NCI-H1694 (cell line): ENCODE measurements around the gene TGFBR3L.
"Not testable (repeated sequence)": the region's sequence is repeated elsewhere in the genome, so short reads cannot be mapped to it uniquely, and the experiment has no call there.

ENCODE experiments used
- DNase-seq: peaks from one replicate; lab custom pipeline; 2025; lab: John Stamatoyannopoulos, UW

Gene TGFBR3L

GRCh38 chr19:7928334-7928706, 13.7 kb downstream of the TGFBR3L start:
- no peak for DNase-seq

DNA sequence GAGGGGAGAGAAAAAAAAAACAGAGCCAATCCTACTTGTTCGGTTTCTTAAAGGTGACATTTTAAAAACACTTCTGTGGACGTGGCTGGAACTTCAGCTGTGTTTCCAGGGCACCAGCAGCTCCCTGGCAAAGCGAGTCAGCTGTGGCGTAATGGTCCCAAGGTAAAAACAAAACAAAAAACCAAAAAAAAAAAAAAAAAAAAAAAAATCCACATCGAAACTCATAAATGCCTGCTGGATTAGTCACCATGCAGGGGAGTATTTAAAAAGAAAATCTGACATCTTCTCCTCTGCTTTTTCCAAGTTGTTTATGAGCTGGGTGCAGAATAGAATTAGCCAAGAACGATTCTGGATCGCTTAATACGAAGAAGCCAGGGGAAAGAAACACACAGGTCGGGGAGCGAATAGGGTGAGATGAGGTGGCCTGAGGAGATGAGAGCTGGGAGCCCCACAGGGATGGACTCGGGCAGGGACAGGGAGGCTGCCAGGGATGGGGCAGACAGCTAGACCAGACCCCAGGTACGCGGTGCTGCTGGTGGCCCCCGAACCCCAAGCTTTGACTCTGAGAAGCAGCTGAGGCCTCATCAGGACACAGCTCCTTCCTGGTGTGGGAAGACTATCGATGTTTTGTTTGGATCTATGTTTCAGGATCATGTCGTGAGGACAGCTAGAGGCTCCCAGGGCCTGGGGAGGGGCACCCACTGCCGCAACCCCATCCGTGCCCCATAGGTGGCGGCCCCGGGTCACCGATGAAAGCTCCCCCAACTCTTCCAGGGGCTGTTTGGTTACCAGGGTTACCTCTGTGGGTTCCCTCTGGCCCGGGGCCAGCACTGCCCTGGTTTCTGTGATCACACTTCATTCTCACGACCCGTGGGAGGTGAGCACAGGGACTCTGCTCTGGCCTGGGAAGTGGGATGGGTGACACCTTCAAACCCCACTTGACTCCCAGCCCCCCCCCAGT, 14.4 kb downstream of the TGFBR3L start:
- DNase-seq: peak; percentile 6

DNA sequence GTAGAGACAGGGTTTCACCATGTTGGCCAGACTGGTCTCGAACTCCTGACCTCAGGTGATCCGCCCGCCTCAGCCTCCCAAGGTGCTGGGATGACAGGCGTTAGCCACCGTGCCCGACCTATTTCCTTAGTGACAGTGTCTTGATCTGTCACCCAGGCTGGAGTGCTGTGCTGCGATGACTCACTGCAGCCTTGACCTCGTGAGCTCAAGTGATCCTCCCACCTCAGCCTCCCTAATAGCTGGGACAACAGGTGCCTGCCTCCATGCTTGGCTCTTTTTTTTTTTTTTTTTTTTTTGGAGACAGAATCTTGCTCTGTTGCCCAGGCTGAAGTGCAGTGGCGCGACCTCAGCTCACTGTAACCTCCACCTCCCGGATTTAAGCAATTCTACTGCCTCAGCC, 15.4 kb downstream of the TGFBR3L start:
- DNase-seq: not testable (repeated sequence)

- no peak for DNase-seq
These were observed 16.1 kb downstream of the TGFBR3L start for GRCh38 chr19:7930765-7931164.

DNA sequence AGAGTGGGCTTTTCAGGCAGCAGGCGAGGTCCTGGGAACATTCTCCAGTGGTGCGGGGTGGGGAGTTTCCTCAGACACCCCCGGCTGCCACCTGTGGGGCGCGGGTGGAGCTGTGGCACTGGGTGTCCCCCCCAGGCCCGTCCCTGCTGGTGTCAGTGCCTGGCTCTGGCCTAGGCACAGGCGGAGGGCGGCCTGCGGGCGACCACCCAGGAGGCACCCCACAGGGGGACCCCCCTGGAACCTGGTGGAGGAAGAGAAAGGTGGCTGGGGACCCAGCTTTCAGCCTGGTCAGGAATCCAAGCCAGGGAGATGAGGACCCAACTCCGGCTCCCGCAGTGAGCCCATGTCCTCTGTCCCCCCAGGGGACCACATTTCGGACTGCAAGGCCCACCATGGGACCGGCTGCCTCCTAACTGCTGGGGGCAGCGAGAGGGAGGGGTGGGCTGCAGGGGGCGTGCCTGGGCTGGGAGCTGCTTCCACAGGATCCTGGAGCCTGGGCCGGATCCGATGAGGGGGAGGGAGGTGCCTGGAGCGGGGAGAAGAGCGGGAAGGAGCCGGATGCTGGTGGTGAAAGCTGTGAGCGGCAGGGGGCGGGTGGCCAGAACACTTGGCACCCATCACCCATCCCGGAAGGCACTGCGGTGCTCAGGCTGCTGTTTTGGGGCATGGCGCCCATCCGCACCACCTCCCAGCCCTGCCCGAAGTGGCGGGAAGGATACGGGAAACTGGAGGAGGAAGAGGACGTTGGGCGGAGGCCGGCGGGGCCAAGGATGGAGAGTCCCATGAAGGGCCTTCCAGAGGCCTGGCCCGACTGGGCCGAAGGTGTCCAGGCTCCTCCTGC, 16.8 kb downstream of the TGFBR3L start:
- DNase-seq: no peak

- no peak for DNase-seq
These were observed 17.8 kb downstream of the TGFBR3L start for GRCh38 chr19:7932276-7932929.

DNA sequence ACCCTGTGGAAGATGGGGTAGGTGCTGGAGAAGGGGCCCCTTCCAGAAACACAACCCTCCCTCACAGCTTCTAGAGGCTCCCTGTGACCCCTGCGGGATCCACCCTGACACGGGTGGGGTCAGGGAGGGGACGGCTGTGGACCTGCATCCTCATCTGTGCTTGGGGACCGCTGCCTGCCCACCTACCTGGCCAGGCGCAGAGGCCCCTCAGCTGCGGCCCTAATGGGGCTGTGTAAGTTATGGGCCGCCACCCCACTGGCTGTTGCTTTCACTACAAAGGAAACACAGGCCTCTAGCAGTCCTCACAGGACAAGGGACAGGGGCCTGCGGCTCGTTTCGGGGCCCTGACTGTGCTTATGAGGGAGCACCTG, 18.3 kb downstream of the TGFBR3L start:
- DNase-seq: no peak

DNA sequence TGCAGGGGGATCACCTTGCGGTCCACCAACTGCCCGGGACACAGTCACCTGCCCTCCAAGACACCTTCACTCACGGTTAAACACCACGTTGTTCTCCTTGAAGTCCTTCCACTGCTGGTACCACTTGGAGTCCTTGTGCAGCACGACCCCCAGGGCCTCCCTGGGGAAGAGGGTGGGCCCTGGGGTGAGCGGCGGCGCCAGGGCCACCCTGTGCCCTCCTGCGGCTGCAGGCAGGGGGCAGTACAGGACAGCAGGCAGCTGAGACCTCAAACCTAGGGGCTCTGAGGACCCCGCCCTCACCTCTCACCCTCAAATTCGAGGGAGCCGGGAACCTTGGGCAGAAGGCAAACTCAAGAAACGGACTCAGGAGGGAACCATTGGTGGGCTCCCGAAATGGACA, 18.8 kb downstream of the TGFBR3L start:
- DNase-seq: no peak

GRCh38 chr19:7933828-7934725, 19.4 kb downstream of the TGFBR3L start:
- no peak for DNase-seq

GRCh38 chr19:7934766-7935165, 20.1 kb downstream of the TGFBR3L start:
- DNase-seq: no peak

GRCh38 chr19:7940841-7941240, 26.2 kb downstream of the TGFBR3L start:
- DNase-seq: no peak

DNA sequence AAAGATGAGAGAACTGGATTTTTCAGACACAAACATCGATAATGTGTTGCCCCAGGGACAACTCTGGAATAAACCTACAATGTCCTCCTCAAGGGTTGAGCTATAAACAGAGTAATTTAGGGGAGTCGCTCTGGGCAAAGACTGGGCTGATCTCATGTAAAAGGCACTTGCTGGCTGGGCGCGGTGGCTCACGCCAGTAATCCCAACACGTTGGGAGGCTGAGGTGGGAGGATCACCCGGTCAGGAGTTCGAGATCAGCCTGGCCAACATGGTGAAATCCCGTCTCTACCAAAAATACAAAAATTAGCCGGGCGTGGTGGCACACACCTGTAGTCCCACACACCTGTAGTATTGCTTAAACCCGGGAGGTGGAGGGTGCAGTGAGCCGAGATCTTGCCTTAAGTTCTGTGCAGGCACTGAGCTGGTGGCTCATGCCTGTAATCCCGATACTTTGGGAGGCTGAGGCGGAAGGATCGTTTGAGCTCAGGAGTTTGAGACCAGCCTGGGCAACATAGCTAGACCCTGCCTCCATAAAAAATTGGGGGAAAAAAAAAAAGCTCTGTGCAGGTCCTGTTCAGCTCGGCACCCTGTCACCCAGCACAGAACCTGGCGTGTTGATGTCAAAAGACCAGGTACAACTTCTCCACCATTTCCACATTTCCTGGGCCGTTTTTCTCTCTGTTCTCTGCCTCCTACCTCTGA, 27.4 kb downstream of the TGFBR3L start:
- no peak for DNase-seq

GRCh38 chr19:7942981-7943443, 28.4 kb downstream of the TGFBR3L start:
- DNase-seq: no peak

DNA sequence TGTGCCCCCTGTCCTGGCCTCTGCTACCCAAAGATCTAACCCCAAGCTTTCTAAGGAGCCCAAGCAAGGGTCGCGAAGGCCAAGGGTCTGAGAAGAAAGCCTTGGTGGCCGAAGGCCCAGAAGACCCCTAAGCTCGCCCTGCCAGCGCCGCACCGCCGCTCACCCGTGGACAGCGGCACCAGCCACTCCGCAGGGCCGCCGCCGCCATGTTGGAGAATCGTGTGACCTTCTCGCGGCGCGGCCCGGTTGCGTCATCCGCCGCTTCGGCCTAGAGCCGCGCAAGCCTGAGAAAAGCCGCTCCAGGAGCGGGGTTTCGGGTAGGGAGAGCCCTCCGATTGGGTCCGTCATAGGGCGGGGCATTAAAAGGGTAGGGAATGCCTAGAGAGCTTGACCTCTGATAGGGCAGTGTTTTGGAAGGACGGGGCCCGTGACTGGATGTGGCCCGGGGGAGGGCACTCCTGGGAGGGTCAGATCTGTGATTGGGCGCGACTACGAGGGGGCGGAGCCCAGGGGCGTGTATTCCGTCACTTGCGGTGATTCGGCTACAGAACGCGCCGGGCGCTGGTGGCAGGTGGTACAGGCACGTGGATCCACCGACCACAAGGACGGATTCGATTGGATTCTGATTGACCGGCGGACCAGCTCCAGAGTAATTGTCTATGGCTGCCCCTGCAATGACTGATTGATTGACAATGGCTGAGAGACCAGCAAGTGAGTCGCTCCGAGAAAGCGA, 29.0 kb downstream of the TGFBR3L start, which contains the start of gene TIMM44:
Gene TIMM44 (minus strand): TSS at position 223 of the 733 bp plus-strand sequence. CDS start 15 bp downstream, at position 208.
- DNase-seq: peak; percentile 98

DNA sequence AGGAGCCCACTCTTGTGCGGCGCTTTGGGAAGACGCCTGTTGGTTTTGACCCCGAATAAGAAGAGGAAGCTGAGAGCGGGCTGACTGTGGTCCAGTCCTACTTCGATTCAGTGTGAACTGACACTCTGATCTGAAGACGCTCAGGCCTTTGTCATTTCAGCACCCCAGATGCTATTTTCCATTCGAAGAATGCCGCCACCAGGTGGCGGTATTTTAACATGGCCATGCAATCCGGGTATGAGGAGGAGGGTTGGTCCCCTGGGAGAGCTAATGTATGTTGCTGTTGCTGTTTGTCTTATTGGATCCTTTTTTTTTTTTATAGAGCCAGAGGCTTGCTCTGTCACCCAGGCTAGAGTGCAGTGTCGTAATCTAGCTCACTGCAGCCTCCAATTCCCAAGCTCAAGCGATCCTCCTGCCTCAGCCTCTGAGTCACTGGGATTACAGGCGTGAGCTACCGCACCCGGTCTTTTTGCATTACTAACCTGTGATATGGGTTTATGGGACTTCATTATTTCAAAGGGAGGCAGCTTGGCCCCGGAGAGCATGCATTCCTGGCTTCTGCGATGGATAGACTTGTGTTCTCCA, 29.6 kb downstream of the TGFBR3L start:
- peak; percentile 95 for DNase-seq

- DNase-seq: no peak
These were observed 33.3 kb downstream of the TGFBR3L start for GRCh38 chr19:7947939-7948338.

- DNase-seq: no peak
These were observed 38.4 kb downstream of the TGFBR3L start for GRCh38 chr19:7953060-7953459.

DNA sequence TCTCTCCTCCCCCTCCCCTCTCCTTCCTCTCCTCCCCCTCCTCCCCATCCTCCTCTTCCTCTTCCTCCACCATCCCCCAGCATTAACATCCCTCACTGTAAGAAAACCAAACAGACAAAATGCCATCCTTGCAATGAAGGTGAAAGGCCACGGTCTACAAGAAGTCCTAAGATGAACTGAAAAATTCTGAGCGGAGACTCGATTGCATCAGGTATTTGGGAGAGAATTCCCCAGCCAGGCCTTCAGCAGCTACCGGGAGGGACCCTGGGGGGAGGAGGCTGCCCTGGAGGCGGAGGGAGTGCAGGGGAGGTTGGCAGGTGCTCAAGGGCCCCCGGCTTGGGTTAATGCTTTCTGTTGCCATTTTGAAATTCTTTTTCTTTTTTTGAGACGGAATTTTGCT, 38.9 kb downstream of the TGFBR3L start:
- DNase-seq: no peak

GRCh38 chr19:7955696-7956095, 41.1 kb downstream of the TGFBR3L start:
- no peak for DNase-seq
